ENCODE data around the gene SH2D4B.

Gene SH2D4B

DNA sequence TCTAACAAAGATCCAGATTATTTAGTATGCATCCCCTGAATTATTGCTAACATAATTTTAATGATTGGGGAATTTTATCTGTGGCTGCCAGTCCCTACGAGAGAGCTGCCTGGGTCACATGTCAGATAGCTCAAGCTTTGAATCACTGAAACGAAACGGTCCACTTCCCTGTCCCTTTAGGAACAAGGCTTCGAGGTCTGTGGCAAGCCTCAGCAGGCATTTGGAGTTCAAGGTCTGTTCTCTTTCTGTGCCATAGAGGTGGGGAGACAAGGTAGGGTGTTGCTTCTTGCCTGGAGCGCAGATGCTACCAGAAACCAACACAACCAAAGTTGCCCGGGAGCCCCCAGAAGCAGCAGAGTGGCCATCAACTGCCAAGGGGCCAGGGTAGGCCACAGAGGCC, 13.9 kb upstream of the SH2D4B start:
- POLR2A ChIA-PET: no interaction called here
- no peak for DNase-seq (ENCODE audit: extremely low spot score)
- TF ChIP-seq, protein P1, sequence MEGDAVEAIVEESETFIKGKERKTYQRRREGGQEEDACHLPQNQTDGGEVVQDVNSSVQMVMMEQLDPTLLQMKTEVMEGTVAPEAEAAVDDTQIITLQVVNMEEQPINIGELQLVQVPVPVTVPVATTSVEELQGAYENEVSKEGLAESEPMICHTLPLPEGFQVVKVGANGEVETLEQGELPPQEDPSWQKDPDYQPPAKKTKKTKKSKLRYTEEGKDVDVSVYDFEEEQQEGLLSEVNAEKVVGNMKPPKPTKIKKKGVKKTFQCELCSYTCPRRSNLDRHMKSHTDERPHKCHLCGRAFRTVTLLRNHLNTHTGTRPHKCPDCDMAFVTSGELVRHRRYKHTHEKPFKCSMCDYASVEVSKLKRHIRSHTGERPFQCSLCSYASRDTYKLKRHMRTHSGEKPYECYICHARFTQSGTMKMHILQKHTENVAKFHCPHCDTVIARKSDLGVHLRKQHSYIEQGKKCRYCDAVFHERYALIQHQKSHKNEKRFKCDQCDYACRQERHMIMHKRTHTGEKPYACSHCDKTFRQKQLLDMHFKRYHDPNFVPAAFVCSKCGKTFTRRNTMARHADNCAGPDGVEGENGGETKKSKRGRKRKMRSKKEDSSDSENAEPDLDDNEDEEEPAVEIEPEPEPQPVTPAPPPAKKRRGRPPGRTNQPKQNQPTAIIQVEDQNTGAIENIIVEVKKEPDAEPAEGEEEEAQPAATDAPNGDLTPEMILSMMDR (IDR thresholded peaks at IDR 0.05; ENCODE audit: control extremely low read depth, extremely low read depth, low read depth, missing control alignments): no peak
- CTCF ChIA-PET: interaction anchor here (1.0 kb wide), 2 partner anchors 15 to 18 kb away, joined by 4 to 6 read pairs; no protein-coding TSS in a partner anchor

DNA sequence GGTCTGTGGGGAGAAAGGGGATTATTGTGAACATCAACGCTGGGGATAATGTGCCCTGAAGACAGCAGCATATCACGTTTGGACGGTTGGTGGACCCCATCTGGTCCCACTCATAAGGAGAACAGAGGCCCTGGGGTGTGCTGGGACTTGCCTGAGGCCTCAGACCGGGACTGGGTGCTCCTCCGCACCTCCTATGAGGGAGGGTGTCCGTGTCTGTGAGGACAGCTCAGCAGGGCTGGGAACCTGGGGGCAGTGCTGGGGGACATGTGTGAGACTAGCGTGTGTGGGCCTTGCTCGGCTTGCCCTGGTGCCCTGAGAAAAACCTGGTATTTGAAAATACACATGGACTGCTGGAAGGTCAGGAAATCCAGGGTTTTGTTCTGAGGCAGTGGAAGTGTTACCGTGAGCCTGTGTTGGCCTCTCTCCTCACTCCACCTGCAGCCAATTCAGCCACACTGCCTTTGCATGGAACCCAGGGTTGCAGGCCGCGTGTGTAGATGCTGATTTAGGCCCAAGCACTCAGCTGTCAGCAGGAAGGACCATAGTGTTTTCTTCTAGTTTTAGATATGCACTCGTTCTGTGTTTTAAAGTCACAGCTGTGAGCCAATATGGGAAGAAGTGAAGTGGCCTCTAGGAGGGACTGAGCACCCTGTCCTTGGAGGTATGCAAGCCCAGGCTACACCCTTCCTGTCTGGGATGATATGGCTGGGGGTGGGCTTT, 13.4 kb upstream of the SH2D4B start:
- ChIA-PET POLR2A (no interaction called here), CTCF (interaction anchor here (0.9 to 1.0 kb wide), 3 partner anchors 15 to 19 kb away, joined by 3 to 6 read pairs (median 4); no protein-coding TSS in a partner anchor)
- DNase-seq (ENCODE audit: extremely low spot score): no peak
- TF ChIP-seq, protein P1 (IDR thresholded peaks at IDR 0.05; ENCODE audit: control extremely low read depth, extremely low read depth, low read depth, missing control alignments): no peak

DNA sequence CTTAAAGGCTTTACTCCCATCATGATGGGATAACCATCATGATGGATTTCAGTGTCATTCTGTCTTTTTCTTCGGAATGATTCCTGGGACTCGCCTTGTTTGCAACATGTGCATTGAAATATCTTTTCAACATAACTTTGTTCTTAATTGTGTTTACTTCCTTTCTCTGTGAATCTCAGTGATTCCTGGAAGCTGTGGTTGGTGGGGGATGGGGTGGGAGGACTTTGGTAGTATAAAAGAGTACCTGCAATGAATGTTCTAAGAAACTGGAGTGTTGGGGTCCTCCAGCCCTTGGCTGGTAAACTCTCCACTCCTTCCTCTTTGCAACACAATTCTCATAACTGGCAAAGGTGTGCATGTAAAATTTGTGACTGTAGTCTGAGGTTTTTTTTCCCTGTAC, 11.5 kb upstream of the SH2D4B start:
- CTCF ChIA-PET: interaction anchor here (2.5 kb wide), 1 partner anchor 20 kb away, joined by 9 read pairs; no protein-coding TSS in a partner anchor
- TF ChIP-seq, protein P1 (IDR thresholded peaks at IDR 0.05; ENCODE audit: control extremely low read depth, extremely low read depth, low read depth, missing control alignments): no peak
- POLR2A ChIA-PET: no interaction called here
- DNase-seq (ENCODE audit: extremely low spot score): no peak

DNA sequence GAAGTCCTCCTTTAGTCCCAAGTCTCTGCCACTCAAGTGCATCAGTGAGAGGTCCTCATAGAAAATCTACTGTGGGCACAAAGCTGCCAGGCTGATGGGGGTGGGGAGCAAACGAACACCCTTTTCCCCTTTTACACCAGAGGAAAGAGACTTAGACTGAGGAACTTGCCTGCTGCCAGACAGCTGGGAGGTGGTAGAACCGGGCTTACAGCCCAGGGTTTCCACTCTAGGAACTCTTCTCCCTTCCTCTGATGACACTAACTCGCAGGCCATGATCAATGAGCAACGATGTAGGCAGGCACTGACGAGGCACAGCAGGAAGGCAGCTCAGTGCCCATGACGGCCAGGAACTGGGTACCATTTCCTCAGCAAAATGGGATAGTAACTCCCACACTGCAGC, 11.0 kb upstream of the SH2D4B start:
- DNase-seq (ENCODE audit: extremely low spot score): no peak
- ChIA-PET CTCF (interaction anchor here (2.5 kb wide), 1 partner anchor 21 kb away, joined by 9 read pairs; no protein-coding TSS in a partner anchor), POLR2A (no interaction called here)
- TF ChIP-seq, protein P1 (IDR thresholded peaks at IDR 0.05; ENCODE audit: control extremely low read depth, extremely low read depth, low read depth, missing control alignments): no peak

DNA sequence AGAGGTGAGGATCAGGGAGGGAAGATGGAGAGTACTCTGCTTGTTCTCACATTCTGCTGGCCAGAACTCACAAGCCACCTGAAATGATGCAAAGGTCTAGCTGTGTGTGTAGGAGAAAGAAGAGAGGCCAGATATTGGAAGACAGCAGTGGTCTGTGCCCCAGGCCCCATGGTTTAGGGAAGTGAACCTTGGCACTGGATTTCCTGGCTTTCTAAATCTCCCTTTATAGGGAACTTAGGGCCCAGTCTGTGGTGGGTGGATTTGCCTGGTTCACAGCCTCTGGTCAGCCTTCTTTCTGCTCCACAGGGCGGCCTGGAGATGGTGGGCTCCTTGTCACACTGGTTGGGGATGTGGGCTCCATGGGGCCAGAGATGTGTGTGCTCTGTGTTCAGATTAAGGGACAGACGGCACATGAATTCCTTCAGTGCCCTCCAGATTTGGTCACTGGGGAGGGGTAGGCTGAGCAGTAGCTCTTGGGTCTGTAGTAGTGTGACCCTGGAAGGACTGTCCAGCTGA, 9.5 kb upstream of the SH2D4B start:
- DNase-seq (ENCODE audit: extremely low spot score): no peak
- CTCF ChIA-PET: interaction anchor here (1.1 to 2.5 kb wide), 3 partner anchors 22 to 146 kb away, joined by 4 to 9 read pairs (median 7); no protein-coding TSS in a partner anchor
- TF ChIP-seq, protein P1 (IDR thresholded peaks at IDR 0.05; ENCODE audit: control extremely low read depth, extremely low read depth, low read depth, missing control alignments): no peak
- POLR2A ChIA-PET: no interaction called here

DNA sequence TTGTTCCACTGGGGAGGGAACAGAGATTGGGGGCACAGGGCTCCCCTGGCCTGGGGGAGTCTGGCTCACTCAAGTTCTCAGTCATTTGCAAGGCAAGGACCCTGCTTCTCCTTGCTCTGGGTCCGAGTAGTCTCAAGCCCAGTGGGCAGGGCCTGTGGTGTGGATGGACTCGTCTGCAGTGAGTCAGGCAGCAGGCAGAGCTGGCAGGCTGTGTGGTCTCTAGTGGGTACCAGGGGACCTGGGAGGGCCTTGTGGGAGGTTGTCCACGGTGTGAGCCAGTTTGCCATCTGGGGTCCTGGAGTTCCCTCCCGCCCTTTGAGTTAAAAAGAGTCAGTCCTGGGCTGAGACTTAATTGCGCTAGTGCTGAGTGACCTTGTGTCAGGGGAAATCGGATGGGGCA, 8.8 kb upstream of the SH2D4B start:
- ChIA-PET POLR2A (no interaction called here), CTCF (interaction anchor here (2.0 to 2.5 kb wide), 2 partner anchors 23 to 85 kb away, joined by 7 to 9 read pairs; no protein-coding TSS in a partner anchor)
- TF ChIP-seq, protein P1 (IDR thresholded peaks at IDR 0.05; ENCODE audit: control extremely low read depth, extremely low read depth, low read depth, missing control alignments): no peak
- no peak for DNase-seq (ENCODE audit: extremely low spot score)

Measured in GM10248 (cell line).